Right renal cortex interstitium (tissue), 3 donors: ENCODE measurements around the gene MTG1. TPM values are rescaled to one million over a fixed set of nuclear protein-coding genes. Genes with fewer than 3 reads are reported as not detected.
"Not testable (repeated sequence)": the region's sequence is repeated elsewhere in the genome, so short reads cannot be mapped to it uniquely, and the experiment has no call there.

Experiments
- DNase-seq, 3 donors: peaks; one replicate each; pipeline ENCODE4 v3.0.0-alpha.2; 2013; ENCODE audit warnings: low read depth in 3 of 3, low spot score in 2 of 3
- polyA plus RNA-seq, 3 donors: library from polyadenylated mRNA; unstranded; fragments of 120-200 nt; gene quantifications; one replicate each; pipeline ENCODE4 v1.2.1, GENCODE V29; 2013; ENCODE audit not compliant: insufficient read length in 3 of 3

MTG1 gene
- polyA plus RNA-seq, 3 donors, result 63.4 to 66.6 (median 65.1) TPM

DNA sequence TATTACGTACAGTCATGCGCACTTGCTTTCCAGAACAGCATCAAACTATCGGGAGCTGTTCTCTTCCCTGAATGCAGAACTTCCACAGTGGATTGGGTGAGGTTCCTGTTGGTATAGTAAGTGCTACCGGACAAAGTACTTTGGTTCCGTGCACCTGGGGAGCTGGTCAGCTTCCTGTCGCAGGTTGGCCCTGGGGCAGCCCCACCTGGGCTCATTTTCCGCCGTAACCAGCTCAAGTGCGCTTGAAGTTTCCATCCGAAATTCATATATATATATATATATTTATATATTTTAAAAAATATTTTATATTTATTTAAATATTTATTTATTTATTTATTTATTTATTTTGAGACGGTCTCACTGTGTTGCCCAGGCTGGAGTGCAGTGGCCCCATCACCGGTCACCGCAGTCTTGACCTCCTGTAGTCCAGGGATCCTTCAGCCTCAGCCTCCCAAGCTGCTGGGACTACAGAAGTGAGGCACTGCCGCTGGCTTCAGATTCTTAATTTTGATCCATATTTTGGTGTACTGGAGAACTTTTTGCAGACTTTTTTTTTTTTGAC lies 66.3 kb downstream of the MTG1 start:
- DNase-seq, result no peak

- DNase-seq, result no peak
Observed at GRCh38 chr10:133461027-133461426, 67.1 kb downstream of the MTG1 start.

DNA sequence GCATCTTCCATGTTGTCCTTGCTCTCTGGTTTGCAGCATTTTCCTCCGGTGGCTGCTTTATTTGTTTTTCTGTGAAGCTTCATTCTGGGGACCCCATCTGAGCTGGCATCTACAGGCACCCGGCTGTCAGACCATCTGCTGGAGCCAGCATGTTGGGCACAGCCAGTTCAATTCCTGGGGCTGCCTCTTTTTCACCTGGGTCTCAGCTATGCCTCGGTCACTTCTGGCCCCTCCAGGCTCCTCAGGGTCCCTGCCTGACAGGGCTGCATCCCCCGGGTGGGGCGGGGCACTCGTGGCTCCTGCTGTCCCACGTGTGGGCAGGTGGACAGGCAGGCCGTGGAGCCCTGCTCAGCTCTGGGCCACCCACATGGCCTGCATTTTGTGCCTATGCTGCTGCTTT lies 67.9 kb downstream of the MTG1 start:
- DNase-seq, result no peak

DNA sequence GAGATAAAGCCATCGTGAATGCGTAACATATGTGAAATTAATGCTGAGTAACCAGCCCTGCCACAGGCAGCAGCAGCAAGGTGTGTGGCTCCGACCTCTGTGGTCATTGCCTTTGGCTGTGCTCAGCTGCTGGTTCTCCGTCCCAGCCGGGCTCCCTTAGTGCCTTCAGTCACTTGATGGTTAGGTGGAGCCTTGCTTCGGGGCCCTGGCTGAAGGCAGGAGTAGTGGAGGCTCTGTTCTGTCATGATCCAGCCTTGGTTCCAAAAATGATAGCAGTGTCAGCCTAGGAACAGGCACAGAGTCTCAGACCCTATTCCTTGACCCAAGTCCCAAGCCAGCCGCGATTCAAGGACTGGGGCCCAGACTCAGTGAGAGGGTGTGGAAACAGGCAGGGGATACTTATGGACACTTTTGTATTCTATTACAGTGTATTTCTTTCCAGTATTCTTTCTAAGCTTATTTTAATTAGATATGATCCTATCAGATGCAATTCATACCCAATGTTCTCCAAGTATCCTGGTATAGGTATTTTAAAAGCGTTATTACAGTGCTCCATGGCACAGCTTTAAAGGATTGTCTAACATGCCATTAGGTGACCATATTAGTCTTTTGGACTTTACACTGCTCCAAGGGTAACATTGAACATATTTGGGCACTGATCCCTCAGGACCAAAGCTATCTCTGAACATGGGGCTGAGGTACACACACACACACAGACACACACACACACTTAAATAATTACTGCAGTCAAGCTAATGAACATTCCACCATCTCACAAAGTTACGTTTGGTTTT lies 68.8 kb downstream of the MTG1 start:
- no peak for DNase-seq

- no peak for DNase-seq
Observed at GRCh38 chr10:133464582-133465031, 70.7 kb downstream of the MTG1 start.

- DNase-seq, result no peak
Observed at GRCh38 chr10:133465191-133465949, 71.4 kb downstream of the MTG1 start.

- DNase-seq, result no peak
Observed at GRCh38 chr10:133465950-133466474, 72.1 kb downstream of the MTG1 start.

DNA sequence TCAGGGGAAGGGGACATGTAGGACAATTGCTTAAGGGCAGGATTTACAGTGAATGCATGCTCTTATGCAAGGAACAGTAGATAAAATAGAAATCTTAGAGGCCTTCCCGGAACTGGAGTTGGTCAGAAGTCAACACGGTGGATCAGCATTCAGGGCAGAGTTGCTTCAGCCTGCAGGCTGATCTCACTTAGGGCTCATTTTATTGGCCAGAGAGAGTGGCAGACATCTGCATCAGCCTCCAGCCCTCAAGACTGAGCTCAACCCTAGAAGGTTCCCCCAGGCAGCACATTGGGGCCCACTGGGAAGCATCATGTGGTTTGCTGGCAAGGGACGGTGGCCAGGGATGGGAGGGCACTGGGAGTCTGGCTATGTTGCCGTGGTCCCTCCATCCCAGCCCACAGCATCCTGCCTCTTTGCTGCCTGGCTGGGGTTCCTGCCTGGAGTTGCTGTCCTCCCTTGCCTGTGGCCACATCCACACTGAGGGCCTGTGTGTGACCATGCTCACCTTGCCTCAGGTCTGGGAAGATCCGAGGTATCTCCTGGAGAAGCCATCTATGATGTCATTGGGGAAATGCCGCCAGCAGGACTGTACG lies 72.8 kb downstream of the MTG1 start:
- no peak for DNase-seq

DNA sequence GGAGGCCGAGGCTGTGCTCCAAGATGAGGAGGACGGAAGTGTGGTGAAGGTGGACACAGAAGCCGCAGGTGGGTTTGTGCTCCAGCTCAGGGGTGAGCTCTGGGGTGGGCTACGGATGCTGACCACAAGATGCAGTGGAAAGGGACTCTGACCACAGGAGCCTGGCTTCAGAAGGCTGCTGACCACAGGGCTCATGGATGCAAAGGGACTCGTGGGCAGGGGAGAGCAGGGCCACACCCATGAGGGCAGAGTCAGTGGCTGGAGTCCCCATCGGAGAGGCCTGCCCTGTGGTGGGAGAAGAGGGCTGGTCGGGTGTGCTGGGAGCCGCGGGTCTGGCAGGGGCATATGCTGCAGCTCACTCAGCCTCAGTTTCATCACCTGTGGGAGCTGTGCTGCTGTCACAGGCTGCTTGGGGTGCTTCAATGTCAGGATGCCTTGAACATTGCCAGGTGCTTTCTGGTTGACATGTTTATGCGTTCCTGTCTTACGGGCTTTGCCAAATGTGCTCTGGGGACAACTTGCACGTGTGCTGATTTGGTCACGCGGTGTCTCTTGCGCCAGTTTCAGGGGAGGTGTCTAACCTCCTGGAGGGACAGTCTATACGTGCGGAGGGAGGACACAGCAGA lies 73.4 kb downstream of the MTG1 start:
- no peak for DNase-seq

DNA sequence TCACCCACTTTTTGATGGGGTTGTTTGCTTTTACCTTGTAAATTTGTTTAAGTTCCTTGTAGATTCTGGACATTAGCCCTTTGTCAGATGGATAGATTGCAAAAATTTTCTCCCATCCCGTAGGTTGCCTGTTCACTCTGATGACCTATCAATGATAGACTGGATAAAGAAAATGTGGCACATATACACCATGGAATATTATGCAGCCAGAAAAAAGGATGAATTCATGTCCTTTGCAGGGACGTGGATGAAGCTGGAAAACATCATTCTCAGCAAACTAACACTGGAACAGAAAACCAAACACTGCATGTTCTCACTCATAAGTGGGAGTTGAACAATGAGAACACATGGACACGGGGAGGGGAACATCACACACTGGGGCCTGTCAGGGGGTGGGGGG lies 75.2 kb downstream of the MTG1 start:
- DNase-seq, result not testable (repeated sequence)

DNA sequence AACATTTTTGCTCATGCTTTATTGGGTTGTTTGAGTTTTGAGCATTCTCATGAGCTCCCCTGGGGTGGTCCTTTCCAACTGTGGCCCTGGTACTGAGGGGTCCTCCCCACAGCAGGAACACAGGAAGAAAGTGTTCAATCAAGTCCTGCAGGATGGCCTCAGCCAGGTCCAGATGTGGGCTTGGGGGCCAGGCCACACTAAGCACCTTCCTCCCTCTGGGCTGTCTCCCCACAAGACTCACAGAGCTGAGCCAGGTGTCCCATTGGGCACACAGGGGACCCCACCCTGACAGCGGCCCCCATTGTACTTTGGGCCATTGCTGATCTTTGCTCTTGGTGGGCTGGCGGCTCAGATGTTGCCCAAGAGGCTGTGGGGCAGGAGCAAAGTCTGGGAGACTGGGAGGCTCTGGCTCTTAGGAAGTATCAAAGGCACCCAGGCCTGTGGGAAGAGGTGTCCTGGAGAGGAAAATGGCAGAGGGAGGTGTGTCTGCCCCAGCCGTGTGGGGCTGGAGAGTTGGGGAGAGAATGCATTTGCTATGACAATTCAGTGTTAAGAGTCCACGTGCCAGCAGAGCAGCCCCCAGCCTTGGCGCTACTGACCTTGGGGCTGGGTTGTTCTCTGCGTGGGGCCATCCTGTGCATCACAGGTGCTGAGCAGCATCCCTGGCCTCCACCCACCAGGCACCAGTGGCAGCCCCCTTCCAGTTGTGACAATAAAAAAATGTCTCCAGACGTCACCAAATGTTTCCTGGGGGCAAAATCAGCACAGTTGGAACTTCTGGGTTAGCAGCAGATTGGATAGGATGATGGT lies 77.5 kb downstream of the MTG1 start:
- no peak for DNase-seq

Other genes starting within 250 kb of the MTG1 start
- 1 to 10 TPM; 4.1 to 5.5 (median 4.2) TPM for gene KNDC1, start 233.9 kb upstream of the MTG1 start, polyA plus RNA-seq
- not detected for gene UTF1, start 163.9 kb upstream of the MTG1 start, polyA plus RNA-seq
- under 1 TPM; 0.04 to 0.17 (median 0.14) TPM for gene VENTX, start 156.3 kb upstream of the MTG1 start, polyA plus RNA-seq
- 1 to 10 TPM; 1.0 to 1.6 (median 1.3) TPM for gene ADAM8, start 117.3 kb upstream of the MTG1 start, polyA plus RNA-seq
- 10 to 100 TPM; 53.6 to 60.4 (median 56.3) TPM for gene TUBGCP2, start 85.3 kb upstream of the MTG1 start, polyA plus RNA-seq
- gene ZNF511, start 85.2 kb upstream of the MTG1 start, polyA plus RNA-seq, result 10 to 100 TPM; 33.1 to 42.2 (median 34.2) TPM
- not detected for gene CALY, start 57.3 kb upstream of the MTG1 start, polyA plus RNA-seq
- 1 to 10 TPM; 3.3 to 7.1 (median 5.7) TPM for gene PRAP1, start 46.8 kb upstream of the MTG1 start, polyA plus RNA-seq
- gene FUOM, start 36.1 kb upstream of the MTG1 start, polyA plus RNA-seq, result 10 to 100 TPM; 13.3 to 19.7 (median 17.2) TPM
- gene ECHS1, start 20.8 kb upstream of the MTG1 start, polyA plus RNA-seq, result 100 to 1,000 TPM; 120 to 146 (median 134) TPM
- gene PAOX, start 14.9 kb upstream of the MTG1 start, polyA plus RNA-seq, result 1 to 10 TPM; 3.8 to 6.2 (median 4.2) TPM
- gene SPRN, start 30.5 kb downstream of the MTG1 start, polyA plus RNA-seq, result 1 to 10 TPM; 2.7 to 3.5 (median 3.2) TPM
- 1 to 10 TPM in 2 of 3 donors, under 1 TPM in 1; 0.98 to 1.2 (median 1.1) TPM for gene SCART1, start 59.8 kb downstream of the MTG1 start, polyA plus RNA-seq
- gene CYP2E1, start 133.2 kb downstream of the MTG1 start, polyA plus RNA-seq, result under 1 TPM; 0.69 to 0.93 (median 0.76) TPM
- gene SYCE1, start 171.4 kb downstream of the MTG1 start, polyA plus RNA-seq, result under 1 TPM; 0.10 to 0.26 (median 0.26) TPM
- gene FRG2B, start 232.6 kb downstream of the MTG1 start, polyA plus RNA-seq, result not detected